Parathyroid adenoma (tissue), 2 donors: ENCODE measurements around the gene CDC42BPG.
A peak's percentile ranks its signal among the peaks of the same experiment; 100 is the strongest.

ENCODE experiments used
- H2AFZ ChIP-seq: fragments of 300-600 bp; sonication (generic); one replicate; pipeline ENCODE4 v1.7.0; 2017; ENCODE audit warnings: antibody characterized with exemption, mild to moderate bottlenecking
- H3K27ac ChIP-seq: fragments of 300-600 bp; sonication (generic); one replicate; pipeline ENCODE4 v1.7.0; 2017
- H3K27me3 ChIP-seq: fragments of 300-600 bp; sonication (generic); one replicate; pipeline ENCODE4 v1.7.0; 2017; ENCODE audit warnings: low read length; ENCODE audit not compliant: control insufficient read depth, insufficient read depth
- H3K36me3 ChIP-seq: fragments of 300-600 bp; sonication (generic); one replicate; pipeline ENCODE4 v1.7.0; 2017; ENCODE audit warnings: low read length; ENCODE audit not compliant: control insufficient read depth, insufficient read depth
- H3K4me1 ChIP-seq: fragments of 300-600 bp; sonication (generic); one replicate; pipeline ENCODE4 v1.7.0; 2017; ENCODE audit warnings: control low read depth
- H3K4me2 ChIP-seq: fragments of 300-600 bp; sonication (generic); one replicate; pipeline ENCODE4 v1.7.0; 2017; ENCODE audit warnings: low read length
- H3K4me3 ChIP-seq: fragments of 300-600 bp; sonication (generic); one replicate; pipeline ENCODE4 v1.7.0; 2017; ENCODE audit warnings: low read depth, low read length
- H3K79me2 ChIP-seq: fragments of 300-600 bp; sonication (generic); one replicate; pipeline ENCODE4 v1.7.0; 2017; ENCODE audit warnings: control low read depth
- H3K9ac ChIP-seq: fragments of 300-600 bp; sonication (generic); one replicate; pipeline ENCODE4 v1.7.0; 2017; ENCODE audit warnings: mild to moderate bottlenecking
- H3K9me3 ChIP-seq: fragments of 300-600 bp; sonication (generic); one replicate; pipeline ENCODE4 v1.7.0; 2017; ENCODE audit warnings: low read length; ENCODE audit not compliant: control insufficient read depth
- TF ChIP-seq, protein P1 (sequence below): fragments of 300-600 bp; sonication (generic); IDR thresholded peaks from one replicate; pipeline ENCODE4 v1.7.0; 2017; ENCODE audit warnings: antibody characterized with exemption, mild to moderate bottlenecking
- donor health status: primary hyperparathyroidism.

The CDC42BPG gene

DNA sequence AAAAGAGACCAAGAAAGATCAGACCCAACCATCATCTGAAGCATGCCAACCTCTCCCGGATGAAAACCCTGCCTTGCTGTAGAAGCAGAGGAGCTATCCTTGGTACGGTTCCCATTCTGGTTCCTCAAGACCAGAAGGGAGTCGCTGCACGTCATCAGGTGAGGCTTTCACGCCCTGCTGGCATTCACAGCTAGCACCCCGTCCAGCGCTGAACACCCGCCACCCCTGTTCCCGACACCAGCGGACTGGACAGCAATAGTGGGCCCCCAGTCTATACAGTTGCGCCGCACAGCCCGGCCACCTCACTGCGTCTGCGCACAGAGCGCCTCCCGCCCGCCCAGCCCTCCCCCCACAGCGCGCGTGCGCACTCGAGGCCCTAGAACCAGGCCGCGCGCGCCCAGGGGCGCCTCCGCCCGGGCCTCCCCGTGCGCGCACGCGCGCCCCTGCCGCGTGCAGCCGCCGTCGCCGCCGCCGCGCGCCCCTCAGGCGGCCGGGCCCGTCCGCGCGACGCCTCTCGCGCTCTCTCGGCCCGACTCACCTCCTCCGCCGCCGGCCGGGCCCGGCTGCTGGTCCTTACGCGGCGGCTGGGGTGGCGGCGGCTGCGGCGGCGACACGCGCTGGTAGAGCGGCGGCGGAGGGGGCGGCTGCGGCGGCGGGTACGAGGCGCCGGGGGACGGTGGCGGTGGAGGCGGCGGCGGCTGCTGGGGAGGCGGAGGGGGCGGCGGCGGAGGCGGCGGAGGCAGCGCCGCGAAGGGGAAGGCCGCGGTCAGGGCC is 66.8 kb downstream of the CDC42BPG start:
- Histone ChIP-seq H2AFZ (no peak overlapping the region), H3K79me2 (peaks cover 28% of the 10 kb centered on the region), H3K27ac (peak overlapping the region; percentile 51), H3K9me3 (no peaks in the 10 kb centered on the region), H3K36me3 (no peaks in the 10 kb centered on the region), H3K4me2 (peak overlapping the region; percentile 79), H3K4me1 (peaks cover 7% of the 10 kb centered on the region), H3K4me3 (peak overlapping the region; percentile 81), H3K9ac (no peak overlapping the region), H3K27me3 (no peaks in the 10 kb centered on the region)
- TF ChIP-seq, protein P1, sequence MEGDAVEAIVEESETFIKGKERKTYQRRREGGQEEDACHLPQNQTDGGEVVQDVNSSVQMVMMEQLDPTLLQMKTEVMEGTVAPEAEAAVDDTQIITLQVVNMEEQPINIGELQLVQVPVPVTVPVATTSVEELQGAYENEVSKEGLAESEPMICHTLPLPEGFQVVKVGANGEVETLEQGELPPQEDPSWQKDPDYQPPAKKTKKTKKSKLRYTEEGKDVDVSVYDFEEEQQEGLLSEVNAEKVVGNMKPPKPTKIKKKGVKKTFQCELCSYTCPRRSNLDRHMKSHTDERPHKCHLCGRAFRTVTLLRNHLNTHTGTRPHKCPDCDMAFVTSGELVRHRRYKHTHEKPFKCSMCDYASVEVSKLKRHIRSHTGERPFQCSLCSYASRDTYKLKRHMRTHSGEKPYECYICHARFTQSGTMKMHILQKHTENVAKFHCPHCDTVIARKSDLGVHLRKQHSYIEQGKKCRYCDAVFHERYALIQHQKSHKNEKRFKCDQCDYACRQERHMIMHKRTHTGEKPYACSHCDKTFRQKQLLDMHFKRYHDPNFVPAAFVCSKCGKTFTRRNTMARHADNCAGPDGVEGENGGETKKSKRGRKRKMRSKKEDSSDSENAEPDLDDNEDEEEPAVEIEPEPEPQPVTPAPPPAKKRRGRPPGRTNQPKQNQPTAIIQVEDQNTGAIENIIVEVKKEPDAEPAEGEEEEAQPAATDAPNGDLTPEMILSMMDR: no peak

DNA sequence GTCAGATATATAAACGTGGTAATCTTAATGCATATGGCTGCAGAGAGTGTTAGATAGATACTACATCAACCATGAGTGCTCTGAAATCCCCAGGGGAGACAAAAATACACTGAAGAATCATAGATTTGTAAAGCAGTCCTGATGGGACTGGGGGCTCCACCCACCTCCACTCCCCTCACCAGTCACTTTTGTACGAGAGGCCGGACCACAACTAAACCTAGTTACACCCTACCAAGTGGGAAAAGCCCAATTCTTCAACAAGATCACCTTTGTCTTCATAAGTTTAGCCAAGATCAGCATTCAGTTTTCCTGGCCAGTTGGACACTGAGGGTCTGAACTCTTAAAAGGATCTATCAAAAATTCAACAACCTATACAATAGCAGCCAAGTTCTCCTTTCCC is 67.6 kb downstream of the CDC42BPG start:
- Histone ChIP-seq H3K9me3 (no peaks in the 10 kb centered on the region), H3K36me3 (no peaks in the 10 kb centered on the region), H3K4me1 (peaks cover 9% of the 10 kb centered on the region), H2AFZ (no peak overlapping the region), H3K79me2 (peaks cover 30% of the 10 kb centered on the region), H3K27me3 (no peaks in the 10 kb centered on the region), H3K4me2 (peak overlapping the region; percentile 79), H3K9ac (no peak overlapping the region), H3K4me3 (peak overlapping the region; percentile 81), H3K27ac (peak overlapping the region; percentile 51)
- TF ChIP-seq, protein P1: no peak

DNA sequence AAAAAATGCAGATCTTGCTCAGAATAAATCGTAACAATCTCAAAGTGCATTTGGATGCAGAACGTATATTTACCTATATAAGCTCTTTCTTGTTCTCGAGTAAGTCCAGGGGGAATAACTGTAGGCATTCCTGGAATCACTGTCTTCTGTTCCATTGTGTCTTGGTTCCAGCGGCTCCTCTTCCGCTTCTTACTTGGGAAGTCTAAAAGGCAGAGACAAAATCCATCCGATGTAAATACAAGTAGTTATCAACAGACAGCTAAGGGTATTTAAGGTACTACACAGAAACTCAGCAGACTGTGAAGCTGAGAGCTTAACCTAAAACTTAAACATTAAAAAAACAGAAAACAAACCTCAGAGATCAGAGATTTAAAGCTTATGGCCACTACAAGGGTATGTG is 68.0 kb downstream of the CDC42BPG start:
- Histone ChIP-seq H3K9me3 (no peaks in the 10 kb centered on the region), H3K4me3 (peak overlapping the region; percentile 81), H3K27me3 (no peaks in the 10 kb centered on the region), H3K36me3 (no peaks in the 10 kb centered on the region), H3K4me2 (peak overlapping the region; percentile 79), H2AFZ (no peak overlapping the region), H3K4me1 (peaks cover 9% of the 10 kb centered on the region), H3K79me2 (peaks cover 30% of the 10 kb centered on the region), H3K27ac (no peak overlapping the region), H3K9ac (no peak overlapping the region)
- TF ChIP-seq, protein P1: no peak

DNA sequence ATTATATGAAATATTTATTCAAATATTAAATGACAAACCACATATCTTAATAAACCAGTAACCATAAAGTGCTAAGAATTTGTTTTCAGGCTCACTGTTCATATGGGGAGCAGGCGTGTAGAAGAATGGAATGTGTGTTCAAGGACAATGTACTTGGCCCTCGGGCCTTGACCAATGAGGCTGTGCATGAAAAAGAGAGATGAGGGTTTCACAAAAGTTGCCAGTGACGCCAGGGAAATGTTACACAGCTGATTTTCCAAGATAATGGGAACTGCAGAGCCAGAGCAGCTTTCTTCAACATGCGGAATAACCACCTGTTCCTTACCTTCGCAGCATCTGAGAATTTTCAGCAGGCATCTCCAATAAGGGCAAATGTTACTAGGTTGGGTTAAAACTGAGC is 70.3 kb downstream of the CDC42BPG start:
- H2AFZ ChIP-seq: no peak overlapping the region
- no peak overlapping the region for H3K27ac ChIP-seq
- H3K4me3 ChIP-seq: no peak overlapping the region
- H3K79me2 ChIP-seq: peaks cover 40% of the 10 kb centered on the region
- H3K36me3 ChIP-seq: no peaks in the 10 kb centered on the region
- peaks cover 9% of the 10 kb centered on the region for H3K4me1 ChIP-seq
- no peaks in the 10 kb centered on the region for H3K9me3 ChIP-seq
- TF ChIP-seq, protein P1: no peak
- no peak overlapping the region for H3K9ac ChIP-seq
- no peak overlapping the region for H3K4me2 ChIP-seq
- no peaks in the 10 kb centered on the region for H3K27me3 ChIP-seq
